Nephron progenitor cell (in vitro differentiated cells): Measurements from ENCODE around the gene KRTCAP3.

Source experiments
- DNase-seq: peaks from one replicate; pipeline ENCODE4 v3.0.0; 2021
- H3K27ac Mint-ChIP-seq: 2 replicates; pipeline ENCODE4 v1.8.0; 2021; ENCODE audit warnings: mild to moderate bottlenecking, moderate library complexity, mixed read lengths
- H3K27me3 Mint-ChIP-seq: 2 replicates; pipeline ENCODE4 v1.8.0; 2021; ENCODE audit warnings: mild to moderate bottlenecking, low read depth, mixed read lengths; ENCODE audit not compliant: poor library complexity
- H3K36me3 Mint-ChIP-seq: 2 replicates; pipeline ENCODE4 v1.8.0; 2021; ENCODE audit warnings: low read depth, mixed read lengths
- H3K4me1 Mint-ChIP-seq: 2 replicates; pipeline ENCODE4 v1.8.0; 2021; ENCODE audit warnings: mixed read lengths
- H3K4me3 Mint-ChIP-seq: 2 replicates; pipeline ENCODE4 v1.8.0; 2021; ENCODE audit warnings: mild to moderate bottlenecking, moderate library complexity, mixed read lengths
- H3K9me3 Mint-ChIP-seq: 2 replicates; pipeline ENCODE4 v1.8.0; 2021; ENCODE audit warnings: mild to moderate bottlenecking, moderate library complexity, mixed read lengths
- CTCF ChIP-seq: fragments of 200-600 bp; sonication (generic); IDR thresholded peaks from 2 replicates; pipeline ENCODE4 v1.5.0; 2021; ENCODE audit warnings: antibody characterized with exemption

Gene KRTCAP3

GRCh38 chr2:27493948-27494283 lies 51.7 kb downstream of the KRTCAP3 start:
- H3K4me1 Mint-ChIP-seq = peaks cover 30% of the 10 kb centered on the region
- H3K4me3 Mint-ChIP-seq = peak overlapping the region; percentile 76
- DNase-seq = no peak
- H3K9me3 Mint-ChIP-seq = no peaks in the 10 kb centered on the region
- no peaks in the 10 kb centered on the region for H3K36me3 Mint-ChIP-seq
- H3K27me3 Mint-ChIP-seq = peaks cover 78% of the 10 kb centered on the region
- H3K27ac Mint-ChIP-seq = no peak overlapping the region
- TF ChIP-seq CTCF = no peak
